KMS-11 (cell line): ENCODE measurements around the gene SMIM29.
A peak's percentile ranks its signal among the peaks of the same experiment; 100 is the strongest.

Experiments used
- H2AFZ ChIP-seq: fragments of 200-600 bp; sonication (generic); 2 replicates; pipeline ENCODE4 v1.6.1; 2016; ENCODE audit warnings: antibody characterized with exemption, mixed run types, low read depth
- H3K27ac ChIP-seq: fragments of 200-600 bp; sonication (generic); 2 replicates; pipeline ENCODE4 v1.6.1; 2016; ENCODE audit warnings: mild to moderate bottlenecking, mixed run types
- H3K27me3 ChIP-seq: fragments of 200-600 bp; sonication (generic); 2 replicates; pipeline ENCODE4 v1.6.1; 2017; ENCODE audit warnings: mild to moderate bottlenecking, low read depth, mixed run types, moderate library complexity; ENCODE audit not compliant: insufficient read depth
- H3K36me3 ChIP-seq: fragments of 200-600 bp; sonication (generic); 2 replicates; pipeline ENCODE4 v1.6.1; 2017; ENCODE audit warnings: mild to moderate bottlenecking, mixed run types; ENCODE audit not compliant: insufficient read depth
- H3K4me1 ChIP-seq: fragments of 200-600 bp; sonication (generic); 2 replicates; pipeline ENCODE4 v1.6.1; 2016; ENCODE audit warnings: mild to moderate bottlenecking, low read depth, mixed run types; ENCODE audit not compliant: poor library complexity, severe bottlenecking
- H3K4me2 ChIP-seq: fragments of 200-600 bp; sonication (generic); 2 replicates; pipeline ENCODE4 v1.7.0; 2016; ENCODE audit warnings: mild to moderate bottlenecking, mixed run types
- H3K4me3 ChIP-seq: fragments of 200-600 bp; sonication (generic); IDR thresholded peaks from 2 replicates; pipeline ENCODE4 v1.6.1; 2017; ENCODE audit warnings: low read depth, low read length, mixed read lengths; ENCODE audit not compliant: insufficient read depth
- H3K79me2 ChIP-seq: fragments of 200-600 bp; sonication (generic); 2 replicates; pipeline ENCODE4 v1.6.1; 2016; ENCODE audit warnings: low read depth, mixed run types; ENCODE audit not compliant: insufficient read depth
- H3K9ac ChIP-seq: fragments of 200-600 bp; sonication (generic); 2 replicates; pipeline ENCODE4 v1.6.1; 2016; ENCODE audit warnings: mild to moderate bottlenecking, mixed run types
- H4K20me1 ChIP-seq: fragments of 200-600 bp; sonication (generic); 2 replicates; pipeline ENCODE4 v1.6.1; 2016; ENCODE audit warnings: mild to moderate bottlenecking, mixed run types; ENCODE audit not compliant: insufficient read depth
- CTCF ChIP-seq: fragments of 200-600 bp; sonication (generic); conservative IDR thresholded peaks from 2 replicates; pipeline ENCODE4 v1.6.1; 2017; ENCODE audit warnings: low read depth, mild to moderate bottlenecking, antibody characterized with exemption, low read length, moderate library complexity, mixed read lengths

Gene SMIM29

GRCh38 chr6:34241351-34242215 is 7.2 kb downstream of the SMIM29 start:
- no peaks in the 10 kb centered on the region for H4K20me1 ChIP-seq
- peaks cover 47% of the 10 kb centered on the region for H3K4me1 ChIP-seq
- no peaks in the 10 kb centered on the region; the same call in 1 of the 2 replicates for H3K36me3 ChIP-seq
- TF ChIP-seq CTCF, result no peak
- no peak overlapping the region; the same call in 1 of the 2 replicates for H3K4me2 ChIP-seq
- no peak overlapping the region for H3K27ac ChIP-seq
- H3K27me3 ChIP-seq, result no peaks in the 10 kb centered on the region
- H3K9ac ChIP-seq, result no peak overlapping the region
- no peak overlapping the region for H2AFZ ChIP-seq
- H3K4me3 ChIP-seq, result no peak overlapping the region
- H3K79me2 ChIP-seq, result peaks cover 46% of the 10 kb centered on the region

DNA sequence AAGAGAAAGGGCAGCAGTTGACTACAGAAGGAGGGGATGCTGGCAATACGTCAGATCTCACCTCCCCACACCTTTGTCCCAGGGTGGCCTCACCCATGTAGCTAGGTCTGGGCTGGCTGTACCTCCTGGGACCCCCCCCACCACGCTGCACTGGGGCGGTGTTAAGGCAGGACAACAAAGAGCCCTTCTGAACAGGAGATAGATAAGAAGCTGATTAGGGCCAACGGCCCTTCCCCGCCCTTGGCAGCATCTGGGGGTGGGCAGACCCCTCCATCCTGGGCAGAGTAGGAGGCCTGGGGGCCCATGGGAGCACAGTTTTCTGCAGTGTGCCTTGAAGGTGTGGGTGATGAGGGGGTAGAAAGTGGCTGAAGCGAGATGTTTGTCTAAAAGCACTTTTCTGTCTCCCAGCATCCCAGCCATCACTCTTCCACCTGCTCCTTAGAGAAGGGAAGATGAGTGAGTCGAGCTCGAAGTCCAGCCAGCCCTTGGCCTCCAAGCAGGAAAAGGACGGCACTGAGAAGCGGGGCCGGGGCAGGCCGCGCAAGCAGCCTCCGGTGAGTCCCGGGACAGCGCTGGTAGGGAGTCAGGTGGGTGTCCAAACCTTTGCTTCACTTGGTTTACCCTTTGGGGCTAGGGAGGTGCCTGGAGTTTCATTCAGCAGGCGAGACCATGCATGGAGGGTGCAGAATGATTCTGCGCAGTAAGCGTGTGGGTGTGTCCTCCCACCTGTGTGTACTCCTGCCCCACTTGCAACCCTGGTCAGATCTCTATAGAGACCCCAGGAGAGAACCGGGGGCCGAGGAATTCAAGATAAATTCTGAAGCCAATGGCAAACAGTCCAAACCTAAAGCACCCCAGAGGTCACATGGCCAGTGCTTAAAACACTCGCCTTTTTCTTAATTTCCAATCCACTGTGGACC is 8.2 kb downstream of the SMIM29 start:
- no peak overlapping the region; the same call in 1 of the 2 replicates for H3K4me2 ChIP-seq
- no peaks in the 10 kb centered on the region for H3K27me3 ChIP-seq
- H3K27ac ChIP-seq, result no peak overlapping the region
- TF ChIP-seq CTCF, result no peak
- no peak overlapping the region for H3K4me3 ChIP-seq
- H2AFZ ChIP-seq, result no peak overlapping the region
- peaks cover 46% of the 10 kb centered on the region for H3K79me2 ChIP-seq
- H3K9ac ChIP-seq, result no peak overlapping the region; the same call in 1 of the 2 replicates
- H4K20me1 ChIP-seq, result no peaks in the 10 kb centered on the region
- H3K36me3 ChIP-seq, result no peaks in the 10 kb centered on the region; the same call in 1 of the 2 replicates
- peaks cover 39% of the 10 kb centered on the region for H3K4me1 ChIP-seq

DNA sequence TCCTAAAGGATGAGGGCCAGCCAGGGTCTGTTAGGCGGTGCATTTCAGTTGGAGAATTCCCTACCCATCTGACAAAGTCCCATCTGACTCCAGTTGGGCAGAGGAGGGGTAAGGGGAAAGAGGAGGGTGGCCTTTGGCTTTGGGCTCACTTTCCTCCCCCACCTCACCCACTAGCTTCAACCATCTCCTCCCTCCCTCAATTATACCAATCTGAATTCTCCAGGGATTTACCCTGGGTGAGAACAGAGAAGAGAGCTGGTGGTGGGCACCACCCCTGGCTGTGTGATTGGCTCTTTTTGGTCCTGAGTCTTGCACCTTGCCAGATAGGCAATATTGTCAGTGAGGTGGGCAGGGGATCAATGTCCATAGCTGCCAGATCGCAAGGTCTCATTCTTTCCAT is 8.9 kb downstream of the SMIM29 start:
- H3K79me2 ChIP-seq, result peaks cover 46% of the 10 kb centered on the region

More for the DNA sequence above, 8.9 kb downstream of the SMIM29 start:
- Histone ChIP-seq H4K20me1 (no peaks in the 10 kb centered on the region), H3K4me2 (peak overlapping the region; percentile 69; the same call in 1 of the 2 replicates), H3K27ac (peak overlapping the region; percentile 96; the same call in 1 of the 2 replicates), H3K36me3 (no peaks in the 10 kb centered on the region; the same call in 1 of the 2 replicates), H3K4me3 (no peak overlapping the region), H3K9ac (no peak overlapping the region; the same call in 1 of the 2 replicates), H2AFZ (no peak overlapping the region), H3K27me3 (no peaks in the 10 kb centered on the region), H3K4me1 (peaks cover 39% of the 10 kb centered on the region)
- no peak for TF ChIP-seq CTCF
